Measurements from ENCODE around the gene FAM163B. TPM values are rescaled to one million over a fixed set of nuclear protein-coding genes. Genes with fewer than 3 reads are reported as not detected.

FAM163B gene
- total and polyA plus RNA-seq, 2 of the 8 experiments (the other 6 are each of a cell fraction or from before 2014, with no cell fraction given): 0.63 to 1.0 TPM

- TF ChIP-seq MAFK (IDR thresholded peaks at IDR 0.05; ENCODE audit: low read depth, low read length) (no peak), JUND (IDR thresholded peaks at IDR 0.05; ENCODE audit: low read length) (no peak), POU5F1 (IDR thresholded peaks at IDR 0.05; ENCODE audit: low read depth, low read length) (no peak)
Observed at GRCh38 chr9:133599470-133600173, 9.6 kb downstream of the FAM163B start (continued).

All from H1 (cell line).